ENCODE data around the gene DNAH2. TPM values are rescaled to one million over a fixed set of nuclear protein-coding genes. Genes with fewer than 3 reads are reported as not detected.

Gene DNAH2
- total and polyA plus RNA-seq, 2 donors (not counting 3 experiments of a cell fraction or from before 2014, with no cell fraction given) = 0.10 to 0.11 TPM

DNA sequence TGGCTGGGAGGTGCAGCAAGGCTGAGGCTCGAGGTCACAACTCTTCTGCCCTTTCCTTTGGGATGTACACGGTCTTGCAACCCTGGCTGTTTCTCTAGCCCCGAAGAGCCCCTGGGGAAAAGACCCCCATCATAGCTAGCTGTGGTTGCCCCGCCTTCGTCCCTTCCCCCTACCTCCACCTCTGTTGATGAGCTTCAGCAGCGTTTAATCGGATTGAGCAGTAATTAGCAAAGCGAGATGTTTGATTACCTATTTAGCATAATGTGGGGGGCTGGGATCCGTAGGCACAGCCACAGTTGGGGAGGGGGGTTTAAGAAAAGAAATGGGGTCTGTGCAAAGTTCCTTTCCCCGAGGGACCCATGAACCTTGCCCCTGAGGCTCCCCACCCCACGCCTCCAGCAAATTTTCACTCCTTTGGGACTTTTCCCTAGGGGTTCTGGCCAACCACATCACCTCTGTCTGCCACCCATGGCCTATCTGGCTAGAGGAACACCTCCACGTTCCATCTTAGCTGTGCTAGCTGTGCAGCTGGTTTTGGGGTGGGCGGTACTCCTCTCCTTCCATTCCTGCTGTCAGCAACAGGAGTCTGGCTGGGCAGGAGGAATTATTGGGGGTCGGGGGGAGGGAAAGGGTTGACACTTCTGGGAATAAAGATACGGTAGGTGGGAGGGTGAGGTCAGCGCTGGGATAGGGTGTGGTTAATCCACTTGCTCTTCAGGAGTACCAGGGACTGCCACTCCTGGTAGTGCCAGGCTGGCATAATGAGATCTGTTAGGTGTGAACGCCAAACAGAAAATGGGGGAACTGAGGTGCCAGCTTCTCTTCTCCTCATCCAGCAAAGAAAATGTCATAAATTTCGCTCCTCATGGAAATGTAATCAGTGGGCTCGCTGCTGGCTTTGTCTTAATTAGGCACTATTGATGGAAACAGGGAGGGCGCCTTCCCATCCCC is 1.3 kb upstream of the DNAH2 start:
- no peaks in the 10 kb centered on the region for H3K79me2 ChIP-seq (ENCODE audit: control insufficient read depth, insufficient read depth, low read length)
- H2AFZ ChIP-seq (ENCODE audit: low read depth, low read length) = peak overlapping the region; percentile 98
- FAIRE-seq (no peak), DNase-seq (ENCODE audit: low read depth, low spot score) (no peak)
- CTCF ChIA-PET = interaction anchor here (0.6 to 4.5 kb wide), 13 partner anchors 10 to 325 kb away, joined by 3 to 45 read pairs (median 5); partner anchors contain the start of genes EFNB3, FXR2, SAT2 and TP53
- H3K9me3 ChIP-seq (replicated peaks; ENCODE audit: control insufficient read depth, insufficient read depth, low read length) = no peaks in the 10 kb centered on the region
- no peak for TF ChIP-seq MYC (IDR thresholded peaks at IDR 0.05; ENCODE audit: low read depth, low read length)
- no peak for TF ChIP-seq EZH2 (IDR thresholded peaks at IDR 0.05; ENCODE audit: borderline replicate concordance, low read depth, low read length, severe bottlenecking)
- TF ChIP-seq FOS (IDR thresholded peaks at IDR 0.05; ENCODE audit: borderline replicate concordance, insufficient read depth, low read length) = no peak
- no peak for TF ChIP-seq JUN (IDR thresholded peaks at IDR 0.05; ENCODE audit: borderline replicate concordance, insufficient read depth, insufficient read length, low read depth)
- TF ChIP-seq GATA2 (IDR thresholded peaks at IDR 0.05; ENCODE audit: insufficient read depth, insufficient read length, low read depth, low read length) = no peak
- TF ChIP-seq, protein P1, sequence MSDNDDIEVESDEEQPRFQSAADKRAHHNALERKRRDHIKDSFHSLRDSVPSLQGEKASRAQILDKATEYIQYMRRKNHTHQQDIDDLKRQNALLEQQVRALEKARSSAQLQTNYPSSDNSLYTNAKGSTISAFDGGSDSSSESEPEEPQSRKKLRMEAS (IDR thresholded peaks at IDR 0.05; ENCODE audit: insufficient read depth, insufficient read length) = no peak
- no peak for TF ChIP-seq POLR2AphosphoS5 (IDR thresholded peaks at IDR 0.05; ENCODE audit: insufficient read depth, low read depth, low read length)
- TF ChIP-seq, protein P2, sequence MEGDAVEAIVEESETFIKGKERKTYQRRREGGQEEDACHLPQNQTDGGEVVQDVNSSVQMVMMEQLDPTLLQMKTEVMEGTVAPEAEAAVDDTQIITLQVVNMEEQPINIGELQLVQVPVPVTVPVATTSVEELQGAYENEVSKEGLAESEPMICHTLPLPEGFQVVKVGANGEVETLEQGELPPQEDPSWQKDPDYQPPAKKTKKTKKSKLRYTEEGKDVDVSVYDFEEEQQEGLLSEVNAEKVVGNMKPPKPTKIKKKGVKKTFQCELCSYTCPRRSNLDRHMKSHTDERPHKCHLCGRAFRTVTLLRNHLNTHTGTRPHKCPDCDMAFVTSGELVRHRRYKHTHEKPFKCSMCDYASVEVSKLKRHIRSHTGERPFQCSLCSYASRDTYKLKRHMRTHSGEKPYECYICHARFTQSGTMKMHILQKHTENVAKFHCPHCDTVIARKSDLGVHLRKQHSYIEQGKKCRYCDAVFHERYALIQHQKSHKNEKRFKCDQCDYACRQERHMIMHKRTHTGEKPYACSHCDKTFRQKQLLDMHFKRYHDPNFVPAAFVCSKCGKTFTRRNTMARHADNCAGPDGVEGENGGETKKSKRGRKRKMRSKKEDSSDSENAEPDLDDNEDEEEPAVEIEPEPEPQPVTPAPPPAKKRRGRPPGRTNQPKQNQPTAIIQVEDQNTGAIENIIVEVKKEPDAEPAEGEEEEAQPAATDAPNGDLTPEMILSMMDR (IDR thresholded peaks at IDR 0.05; ENCODE audit: extremely low read depth in 1 of 2, insufficient read depth in 1 of 2, low read depth in 1 of 2, low read length in 2 of 2) = no peak
- no peak for TF ChIP-seq POLR2A (IDR thresholded peaks at IDR 0.05; ENCODE audit: low read depth, low read length)
- POLR2A ChIA-PET = no interaction called here
- no peaks in the 10 kb centered on the region for H4K20me1 ChIP-seq (replicated peaks; ENCODE audit: control insufficient read depth, extremely low read depth, insufficient read depth, low read length)
- no TSS peak for BruUV-seq (replicated peaks)
- intact Hi-C loops (cut with micrococcal nuclease) = no loop called here
- H3K27me3 ChIP-seq (ENCODE audit: control insufficient read depth in 2 of 2, insufficient read depth in 2 of 2, low read length in 2 of 2) = peaks cover 20 to 25% of the 10 kb centered on the region in 2 experiments
- peak overlapping the region; percentile 52 for H3K9ac ChIP-seq (replicated peaks; ENCODE audit: extremely low read depth, insufficient read depth, low read length)
- H3K27ac ChIP-seq (ENCODE audit: insufficient read depth, low read depth, low read length) = no peak overlapping the region
- H3K4me3 ChIP-seq (replicated peaks in 1 of 3; ENCODE audit: insufficient read depth in 1 of 3, low read depth in 1 of 3, low read length in 3 of 3) = peak overlapping the region; percentile 53 to 69 (median 63)
- no peaks in the 10 kb centered on the region for H3K9me1 ChIP-seq (replicated peaks; ENCODE audit: control insufficient read depth, extremely low read depth, insufficient read depth, low read length)
- H3K4me1 ChIP-seq (ENCODE audit: control insufficient read depth, extremely low read depth, insufficient read depth, low read length) = peaks cover 5% of the 10 kb centered on the region
- H3K4me2 ChIP-seq (ENCODE audit: insufficient read depth, low read length) = peak overlapping the region; percentile 89
- H3K36me3 ChIP-seq (ENCODE audit: control insufficient read depth in 2 of 2, extremely low read depth in 1 of 2, insufficient read depth in 2 of 2, low read length in 2 of 2) = no peaks in the 10 kb centered on the region
- dilution Hi-C loops (cut with MboI; ENCODE audit: extremely low pct_ligation_motif_present, low sequenced_read_pairs) = no loop called here
